ENCODE results near the gene RTN4RL2. TPM values are rescaled to one million over a fixed set of nuclear protein-coding genes. Genes with fewer than 3 reads are reported as not detected.

Gene RTN4RL2
- total RNA-seq, 3 donors from 2014 or later (not counting 1 experiment from before 2014, with no cell fraction given), result 0.38 to 0.61 (median 0.48) TPM

DNA sequence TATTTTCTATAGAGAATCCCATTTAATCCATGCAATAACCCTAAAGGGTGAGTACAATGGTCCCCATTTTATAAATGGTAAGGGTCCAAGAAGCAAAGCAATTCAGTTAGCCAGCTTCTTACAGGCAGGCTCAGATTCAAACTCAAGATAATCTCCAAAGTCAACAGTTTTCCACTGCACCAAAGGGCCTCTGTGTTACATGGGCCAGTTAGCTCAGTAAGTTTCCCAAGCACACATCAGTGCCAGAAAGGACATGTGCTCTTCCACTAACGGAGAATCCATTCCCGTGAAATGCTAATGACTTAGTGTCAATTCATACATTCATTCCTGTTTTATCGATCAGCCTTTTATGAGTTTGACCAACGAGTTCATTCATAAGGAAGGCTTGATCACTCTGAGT, 44.2 kb downstream of the RTN4RL2 start:
- whole genome bisulfite sequencing (ENCODE audit: insufficient coverage), result 89% methylated on average over 4 of the region's 4 CpGs

DNA sequence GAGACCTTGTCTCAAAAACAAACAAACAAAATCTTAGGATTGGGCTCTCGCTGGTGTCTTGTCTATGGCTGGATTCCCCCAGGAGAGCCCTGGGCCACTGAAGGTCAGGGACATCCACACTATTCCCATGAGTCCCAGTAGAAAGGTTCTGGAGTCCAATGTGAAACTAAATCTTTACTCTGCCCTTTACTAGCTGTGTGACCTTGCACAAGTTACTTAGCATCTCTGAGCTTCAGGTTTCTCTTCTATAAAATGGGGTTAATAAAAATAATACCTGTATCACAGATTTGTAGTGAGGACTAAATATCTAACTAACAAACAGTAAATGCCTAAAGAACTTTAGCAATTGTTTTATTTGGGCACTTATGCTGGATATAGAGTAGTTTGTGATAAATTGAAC, 46.2 kb downstream of the RTN4RL2 start:
- Histone ChIP-seq H3K4me3 (ENCODE audit: low read length) (no peak overlapping the region), H3K9me3 (ENCODE audit: control insufficient read depth, insufficient read depth, low read length) (no peaks in the 10 kb centered on the region), H3K4me1 (ENCODE audit: control insufficient read depth, insufficient read depth, low read length) (no peaks in the 10 kb centered on the region), H3K36me3 (ENCODE audit: control insufficient read depth, insufficient read depth, low read length) (no peaks in the 10 kb centered on the region), H3K27ac (ENCODE audit: low read length) (no peak overlapping the region), H3K27me3 (ENCODE audit: control insufficient read depth, insufficient read depth, low read length) (no peaks in the 10 kb centered on the region)
- DNase-seq (no peak), ATAC-seq (no peak)
- no peak overlapping the region for H3K4me3 Mint-ChIP-seq
- H3K27ac Mint-ChIP-seq, result no peak overlapping the region
- no peaks in the 10 kb centered on the region for H3K27me3 Mint-ChIP-seq (ENCODE audit: low read depth in 2 of 2)
- peaks cover 2 to 6% of the 10 kb centered on the region in 2 donors for H3K4me1 Mint-ChIP-seq
- TF ChIP-seq, protein P1, sequence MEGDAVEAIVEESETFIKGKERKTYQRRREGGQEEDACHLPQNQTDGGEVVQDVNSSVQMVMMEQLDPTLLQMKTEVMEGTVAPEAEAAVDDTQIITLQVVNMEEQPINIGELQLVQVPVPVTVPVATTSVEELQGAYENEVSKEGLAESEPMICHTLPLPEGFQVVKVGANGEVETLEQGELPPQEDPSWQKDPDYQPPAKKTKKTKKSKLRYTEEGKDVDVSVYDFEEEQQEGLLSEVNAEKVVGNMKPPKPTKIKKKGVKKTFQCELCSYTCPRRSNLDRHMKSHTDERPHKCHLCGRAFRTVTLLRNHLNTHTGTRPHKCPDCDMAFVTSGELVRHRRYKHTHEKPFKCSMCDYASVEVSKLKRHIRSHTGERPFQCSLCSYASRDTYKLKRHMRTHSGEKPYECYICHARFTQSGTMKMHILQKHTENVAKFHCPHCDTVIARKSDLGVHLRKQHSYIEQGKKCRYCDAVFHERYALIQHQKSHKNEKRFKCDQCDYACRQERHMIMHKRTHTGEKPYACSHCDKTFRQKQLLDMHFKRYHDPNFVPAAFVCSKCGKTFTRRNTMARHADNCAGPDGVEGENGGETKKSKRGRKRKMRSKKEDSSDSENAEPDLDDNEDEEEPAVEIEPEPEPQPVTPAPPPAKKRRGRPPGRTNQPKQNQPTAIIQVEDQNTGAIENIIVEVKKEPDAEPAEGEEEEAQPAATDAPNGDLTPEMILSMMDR (IDR thresholded peaks at IDR 0.05), result no peak
- 100% methylated on average over 1 of the region's 1 CpG for WGBS (ENCODE audit: insufficient coverage)
- H3K9me3 Mint-ChIP-seq, result no peaks in the 10 kb centered on the region
- intact Hi-C loops (cut with micrococcal nuclease), result no loop called here
- H3K36me3 Mint-ChIP-seq, result no peaks in the 10 kb centered on the region

More for the DNA sequence above, 44.2 kb downstream of the RTN4RL2 start:
- TF ChIP-seq, protein P1 (IDR thresholded peaks at IDR 0.05), result no peak
- Mint-ChIP-seq H3K27me3 (ENCODE audit: low read depth in 2 of 2) (no peaks in the 10 kb centered on the region), H3K36me3 (no peaks in the 10 kb centered on the region), H3K4me3 (no peak overlapping the region), H3K4me1 (peaks cover 0 to 12% of the 10 kb centered on the region in 2 donors), H3K9me3 (no peaks in the 10 kb centered on the region), H3K27ac (no peak overlapping the region)
- peaks cover 3% of the 10 kb centered on the region for H3K36me3 ChIP-seq (ENCODE audit: control insufficient read depth, insufficient read depth, low read length)
- no peak overlapping the region for H3K27ac ChIP-seq (ENCODE audit: low read length)
- ATAC-seq (no peak), DNase-seq (no peak)
- H3K4me1 ChIP-seq (ENCODE audit: control insufficient read depth, insufficient read depth, low read length), result no peaks in the 10 kb centered on the region
- no peak overlapping the region for H3K4me3 ChIP-seq (ENCODE audit: low read length)
- H3K9me3 ChIP-seq (ENCODE audit: control insufficient read depth, insufficient read depth, low read length), result no peaks in the 10 kb centered on the region
- intact Hi-C loops (cut with micrococcal nuclease), result no loop called here
- no peaks in the 10 kb centered on the region for H3K27me3 ChIP-seq (ENCODE audit: control insufficient read depth, insufficient read depth, low read length)

DNA sequence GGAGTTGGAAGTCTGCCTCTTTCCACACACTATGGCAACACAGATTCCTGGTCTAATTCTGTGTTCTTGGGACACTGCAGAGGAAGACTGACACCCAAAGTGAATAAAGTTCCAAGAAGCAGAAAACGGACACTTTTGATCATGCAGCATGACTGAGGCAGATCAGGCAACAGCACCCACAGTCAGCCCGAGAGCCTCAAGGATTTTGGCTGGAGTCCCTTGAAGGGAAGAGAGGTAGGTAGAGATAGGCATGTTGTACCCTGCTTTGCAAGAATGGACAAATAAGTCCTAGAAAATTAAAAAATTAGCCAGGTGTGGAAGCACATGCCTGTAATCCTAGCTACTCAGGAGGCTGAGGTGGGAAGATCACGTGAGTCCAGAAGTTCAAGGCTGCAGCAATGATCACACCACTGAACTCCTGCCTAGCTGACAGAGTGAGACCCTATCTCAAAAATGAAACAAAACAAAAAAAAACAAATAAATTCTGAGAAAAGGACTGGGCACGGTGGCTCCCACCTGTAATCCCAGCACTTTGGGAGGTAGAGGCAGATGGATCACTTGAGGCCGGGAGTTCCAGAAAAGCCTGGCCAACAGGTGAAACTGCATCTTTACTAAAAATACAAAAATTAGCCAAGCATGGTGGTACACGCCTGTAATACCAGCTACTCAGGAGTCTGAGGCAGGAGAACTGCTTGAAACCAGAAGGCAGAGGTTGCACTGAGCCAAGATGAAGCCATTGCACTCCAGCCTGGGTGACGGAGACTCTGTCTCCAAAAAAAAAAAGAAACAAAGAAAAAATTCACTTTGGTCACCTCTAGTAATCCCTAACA, 48.2 kb downstream of the RTN4RL2 start:
- H3K4me3 ChIP-seq (ENCODE audit: low read length), result no peak overlapping the region
- no peaks in the 10 kb centered on the region for H3K27me3 Mint-ChIP-seq (ENCODE audit: low read depth in 2 of 2)
- ATAC-seq (no peak), DNase-seq (no peak)
- H3K27ac Mint-ChIP-seq, result no peak overlapping the region
- no peaks in the 10 kb centered on the region for H3K9me3 ChIP-seq (ENCODE audit: control insufficient read depth, insufficient read depth, low read length)
- peaks cover 9 to 27% of the 10 kb centered on the region in 2 donors for H3K4me1 Mint-ChIP-seq
- no peaks in the 10 kb centered on the region for H3K9me3 Mint-ChIP-seq
- H3K4me1 ChIP-seq (ENCODE audit: control insufficient read depth, insufficient read depth, low read length), result peaks cover 4% of the 10 kb centered on the region
- no peaks in the 10 kb centered on the region for H3K36me3 Mint-ChIP-seq
- no peaks in the 10 kb centered on the region for H3K36me3 ChIP-seq (ENCODE audit: control insufficient read depth, insufficient read depth, low read length)
- TF ChIP-seq, protein P1 (IDR thresholded peaks at IDR 0.05), result no peak
- intact Hi-C loops (cut with micrococcal nuclease), result no loop called here
- H3K4me3 Mint-ChIP-seq, result no peak overlapping the region
- no peaks in the 10 kb centered on the region for H3K27me3 ChIP-seq (ENCODE audit: control insufficient read depth, insufficient read depth, low read length)
- no peak overlapping the region for H3K27ac ChIP-seq (ENCODE audit: low read length)
- 91% methylated on average over 7 of the region's 7 CpGs for WGBS (ENCODE audit: insufficient coverage)

All from natural killer cell (primary cell).